GM23248 (cell line): ENCODE results near the gene CNN2.

Source experiments
- EZH2 ChIP-seq: fragments of 200-600 bp; sonication (generic); IDR thresholded peaks from 2 replicates; pipeline ENCODE4 v1.6.1; 2018; ENCODE audit warnings: antibody characterized with exemption, mild to moderate bottlenecking; ENCODE audit not compliant: insufficient read depth, poor library complexity, severe bottlenecking
- EZH2phosphoT487 ChIP-seq: fragments of 200-600 bp; sonication (generic); IDR thresholded peaks from 2 replicates; pipeline ENCODE4 v1.6.1; 2018; ENCODE audit warnings: antibody characterized with exemption, moderate library complexity, mild to moderate bottlenecking, low read depth; ENCODE audit not compliant: insufficient read depth

DNA sequence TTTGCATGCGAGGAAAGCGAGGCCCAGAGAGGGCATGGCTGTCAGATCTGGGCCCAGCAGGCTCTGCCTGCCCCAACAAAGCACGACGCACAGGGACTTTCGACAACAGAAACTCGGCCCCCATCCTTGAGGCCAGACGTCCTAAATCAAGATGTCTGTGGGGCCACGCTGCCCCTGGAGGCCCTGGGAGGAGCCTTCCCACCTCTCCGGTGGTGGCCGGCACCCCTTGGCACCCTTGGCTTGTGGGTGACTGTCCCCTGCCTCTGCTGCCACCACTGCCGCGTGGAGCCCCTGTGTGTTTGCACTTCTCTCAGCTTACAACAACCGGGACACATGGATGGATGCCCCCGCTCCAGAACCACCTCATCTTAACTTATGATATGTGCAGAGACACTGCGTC, 37.9 kb upstream of the CNN2 start:
- TF ChIP-seq EZH2 (no peak), EZH2phosphoT487 (no peak)
